SK-N-SH (cell line): ENCODE measurements around the gene GRB7. TPM values are rescaled to one million over a fixed set of nuclear protein-coding genes. Genes with fewer than 3 reads are reported as not detected.

ENCODE experiments used
- CTCF ChIA-PET: fragments of 300-600, 350-600 bp; formaldehyde crosslinking; extraction: SDS; loops from one replicate; lab custom pipeline; 2021; lab: Yijun Ruan, JAX
- POLR2A ChIA-PET: fragments of 350-600 bp; sonication (Branson Sonifier 250); formaldehyde crosslinking; extraction: SDS; loops from one replicate; lab custom pipeline; 2020; ENCODE audit warnings: antibody characterized with exemption, inconsistent platforms; lab: Yijun Ruan, JAX
- DNase-seq: peaks from one replicate; pipeline ENCODE4 v3.0.0; 2012
- H2AFZ ChIP-seq: fragments of 200-600 bp; sonication (generic); 2 replicates; pipeline ENCODE4 v1.8.1; 2016; ENCODE audit warnings: antibody characterized with exemption, mild to moderate bottlenecking, low read depth
- H3F3A ChIP-seq: fragments of 200-600 bp; sonication (generic); replicated peaks from 2 replicates; pipeline ENCODE3; 2016; ENCODE audit warnings: antibody characterized with exemption, mild to moderate bottlenecking; ENCODE audit not compliant: insufficient read depth
- H3K27ac ChIP-seq, 2 experiments: fragments of 200-500 bp in 1 of 2; fragments of 200-600 bp in 1 of 2; sonication (Bioruptor generic) in 1 of 2; sonication (generic), shearing (Covaris generic) in 1 of 2; 2 replicates each; pipeline versions ENCODE4 v1.5.1 to v1.6.1; 2014 to 2016; ENCODE audit warnings: low read depth in 2 of 2, inconsistent platforms in 1 of 2, low read length in 1 of 2, mild to moderate bottlenecking in 1 of 2, mixed read lengths in 1 of 2
- H3K27me3 ChIP-seq: fragments of 200-600 bp; sonication (generic), shearing (Covaris generic); 2 replicates; pipeline ENCODE4 v1.6.1; 2016; ENCODE audit warnings: mixed run types; ENCODE audit not compliant: insufficient read depth
- H3K36me3 ChIP-seq, 2 experiments: fragments of 200-500 bp in 1 of 2; fragments of 200-600 bp in 1 of 2; sonication (Bioruptor generic) in 1 of 2; sonication (generic) in 1 of 2; replicated peaks in 1 of 2; 2 replicates each; pipeline versions ENCODE3 to v1.5.1; 2014 to 2016; ENCODE audit warnings: low read length in 1 of 2, mild to moderate bottlenecking in 1 of 2; ENCODE audit not compliant: insufficient read depth in 2 of 2, control insufficient read depth in 1 of 2
- H3K4me1 ChIP-seq, 2 experiments: fragments of 200-500 bp in 1 of 2; fragments of 200-600 bp in 1 of 2; sonication (Bioruptor generic) in 1 of 2; sonication (generic), shearing (Covaris generic) in 1 of 2; 2 replicates each; pipeline versions ENCODE4 v1.5.1 to v1.6.1; 2014 to 2016; ENCODE audit warnings: low read depth in 1 of 2, low read length in 1 of 2, mixed run types in 1 of 2; ENCODE audit not compliant: insufficient read depth in 2 of 2, control insufficient read depth in 1 of 2
- H3K4me2 ChIP-seq: fragments of 200-600 bp; sonication (generic), shearing (Covaris generic); 2 replicates; pipeline ENCODE4 v1.6.1; 2017; ENCODE audit warnings: mixed run types
- H3K4me3 ChIP-seq, 2 experiments: fragments of 200-500 bp in 1 of 2; fragments of 200-600 bp in 1 of 2; sonication (Bioruptor generic) in 1 of 2; sonication (generic), shearing (Covaris generic) in 1 of 2; 2 replicates each; pipeline versions ENCODE4 v1.5.1 to v1.8.1; 2014 to 2016; ENCODE audit warnings: low read depth in 2 of 2, inconsistent platforms in 1 of 2, low read length in 1 of 2, mild to moderate bottlenecking in 1 of 2, mixed read lengths in 1 of 2, moderate library complexity in 1 of 2
- H3K79me2 ChIP-seq: fragments of 200-600 bp; sonication (generic); 2 replicates; pipeline ENCODE4 v1.8.1; 2017; ENCODE audit warnings: mild to moderate bottlenecking; ENCODE audit not compliant: insufficient read depth
- H3K9ac ChIP-seq: fragments of 200-600 bp; sonication (generic); 2 replicates; pipeline ENCODE4 v1.6.1; 2017; ENCODE audit warnings: mixed run types
- H3K9me2 ChIP-seq: fragments of 200-600 bp; sonication (generic); 2 replicates; pipeline ENCODE4 v1.6.1; 2017; ENCODE audit warnings: mixed run types
- H3K9me3 ChIP-seq: fragments of 200-600 bp; sonication (generic); 2 replicates; pipeline ENCODE4 v1.6.1; 2017; ENCODE audit warnings: mixed run types, mild to moderate bottlenecking, moderate library complexity
- H4K20me1 ChIP-seq: fragments of 200-600 bp; sonication (generic); 2 replicates; pipeline ENCODE4 v1.6.1; 2017; ENCODE audit warnings: mild to moderate bottlenecking, mixed run types; ENCODE audit not compliant: insufficient read depth
- CHD2 ChIP-seq: fragments of 150-350 bp; IDR thresholded peaks from 2 replicates; pipeline ENCODE4 v1.6.1; 2018; ENCODE audit warnings: low read length; ENCODE audit not compliant: partially characterized antibody
- CTCF ChIP-seq: fragments of 200-600 bp; sonication (generic); IDR thresholded peaks from 2 replicates; pipeline ENCODE4 v1.6.1; 2017; ENCODE audit warnings: antibody characterized with exemption, mild to moderate bottlenecking, moderate library complexity
- ELF1 ChIP-seq: IDR thresholded peaks from 2 replicates; pipeline ENCODE4 v1.4.0; 2012
- EZH2phosphoT487 ChIP-seq: fragments of 200-600 bp; sonication (generic); IDR thresholded peaks from 2 replicates; pipeline ENCODE4 v1.6.1; 2017; ENCODE audit warnings: low read depth, mixed run types, mild to moderate bottlenecking, antibody characterized with exemption, moderate library complexity, borderline replicate concordance
- FOXJ3 ChIP-seq: sonication (generic); formaldehyde crosslinking; IDR thresholded peaks from 2 replicates; pipeline ENCODE4 v1.5.1; 2020; ENCODE audit warnings: mild to moderate bottlenecking, missing genetic modification reagents
- GATA2 ChIP-seq: sonication (generic); formaldehyde crosslinking; IDR thresholded peaks from 2 replicates; pipeline ENCODE4 v1.5.0; 2020; ENCODE audit warnings: mild to moderate bottlenecking, missing genetic modification reagents
- IRF3 ChIP-seq: fragments of 150-350 bp; IDR thresholded peaks from 2 replicates; pipeline ENCODE4 v1.6.1; 2016; ENCODE audit warnings: mild to moderate bottlenecking, low read depth, low read length
- MEF2A ChIP-seq: IDR thresholded peaks from 2 replicates; pipeline ENCODE4 v1.4.0; 2012; ENCODE audit warnings: low read depth, borderline replicate concordance
- MXI1 ChIP-seq: IDR thresholded peaks from 2 replicates; pipeline ENCODE4 v1.6.1; 2012; ENCODE audit warnings: mild to moderate bottlenecking, low read depth, low read length, improper control_type of control experiment
- NFIC ChIP-seq: IDR thresholded peaks from 2 replicates; pipeline ENCODE4 v1.4.0; 2012; ENCODE audit warnings: borderline replicate concordance
- POLR2AphosphoS5 ChIP-seq: IDR thresholded peaks from 2 replicates; pipeline ENCODE4 v1.6.1; 2012; ENCODE audit warnings: low read depth, low read length
- RAD21 ChIP-seq: IDR thresholded peaks from 2 replicates; pipeline ENCODE4 v1.6.1; 2012; ENCODE audit warnings: mild to moderate bottlenecking, low read length
- RCOR1 ChIP-seq: fragments of 150-350 bp; IDR thresholded peaks from 2 replicates; pipeline ENCODE4 v1.6.1; 2017; ENCODE audit warnings: antibody characterized with exemption, low read length
- RFX5 ChIP-seq: IDR thresholded peaks from 2 replicates; pipeline ENCODE4 v1.6.1; 2012; ENCODE audit warnings: mild to moderate bottlenecking, improper control_type of control experiment, low read length
- TCF12 ChIP-seq: IDR thresholded peaks from 2 replicates; pipeline ENCODE4 v1.4.0; 2012
- ZBTB33 ChIP-seq: IDR thresholded peaks from 2 replicates; pipeline ENCODE4 v1.4.0; 2012; ENCODE audit warnings: low read depth, borderline replicate concordance
- WGBS: methylation state at CpG from one replicate; pipeline ENCODE4 v1.1.6; 2017; ENCODE audit warnings: low lambda C conversion rate; 5-methylcytosine and 5-hydroxymethylcytosine counted together
- polyA plus RNA-seq, 3 experiments: library from polyadenylated mRNA; depleted of rRNA; stranded (reverse); fragments of >200 nt; gene quantifications; 2 replicates each; pipeline ENCODE4 v1.2.3, GENCODE V29; 2012
- TF ChIP-seq, protein P1 (sequence below): fragments of 150-350 bp; IDR thresholded peaks from 2 replicates; pipeline ENCODE4 v1.6.1; 2017; ENCODE audit warnings: antibody characterized with exemption, low read length, low read depth, borderline replicate concordance

GRB7 gene
- polyA plus RNA-seq, 1 of the 3 experiments (the other 2 are of a cell fraction): not detected

DNA sequence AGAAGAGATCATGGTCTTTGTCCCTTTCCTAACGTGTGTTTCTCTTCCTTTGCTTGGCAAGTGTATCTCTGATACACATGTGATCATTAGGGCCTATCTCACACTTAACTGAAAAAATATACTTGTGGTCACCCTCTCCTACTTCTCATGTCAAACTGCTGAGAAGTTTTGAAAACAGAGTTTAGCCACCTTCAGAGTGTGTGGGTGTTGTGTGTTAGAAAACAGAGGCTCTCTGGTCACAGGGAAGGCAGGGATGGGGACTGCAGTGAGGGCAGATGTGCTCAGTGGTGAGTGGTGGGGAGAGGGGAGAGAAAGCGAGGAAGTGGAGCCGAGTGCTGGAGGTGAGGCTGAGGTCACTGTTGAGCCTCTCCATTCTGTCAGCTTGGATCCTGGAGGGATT lies 29.4 kb downstream of the GRB7 start:
- H3K9me3 ChIP-seq: no peaks in the 10 kb centered on the region
- peaks cover 87% of the 10 kb centered on the region for H3K27me3 ChIP-seq
- H3K4me1 ChIP-seq: no peaks in the 10 kb centered on the region
- no peak overlapping the region for H3K9ac ChIP-seq
- H3K9me2 ChIP-seq: no peaks in the 10 kb centered on the region
- H3F3A ChIP-seq: no peaks in the 10 kb centered on the region
- H3K79me2 ChIP-seq: no peaks in the 10 kb centered on the region
- no peak overlapping the region for H2AFZ ChIP-seq
- TF ChIP-seq GATA2 (CRISPR knock-in tag) (no peak), POLR2AphosphoS5 (no peak), FOXJ3 (CRISPR knock-in tag) (no peak), MXI1 (no peak), CHD2 (no peak), CTCF (no peak), NFIC (no peak), ELF1 (no peak), RFX5 (no peak), RCOR1 (no peak), TCF12 (no peak), IRF3 (no peak), ZBTB33 (no peak), RAD21 (no peak), EZH2phosphoT487 (no peak), MEF2A (no peak)
- TF ChIP-seq, protein P1, sequence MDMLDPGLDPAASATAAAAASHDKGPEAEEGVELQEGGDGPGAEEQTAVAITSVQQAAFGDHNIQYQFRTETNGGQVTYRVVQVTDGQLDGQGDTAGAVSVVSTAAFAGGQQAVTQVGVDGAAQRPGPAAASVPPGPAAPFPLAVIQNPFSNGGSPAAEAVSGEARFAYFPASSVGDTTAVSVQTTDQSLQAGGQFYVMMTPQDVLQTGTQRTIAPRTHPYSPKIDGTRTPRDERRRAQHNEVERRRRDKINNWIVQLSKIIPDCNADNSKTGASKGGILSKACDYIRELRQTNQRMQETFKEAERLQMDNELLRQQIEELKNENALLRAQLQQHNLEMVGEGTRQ: no peak
- H4K20me1 ChIP-seq: no peaks in the 10 kb centered on the region
- no peak overlapping the region for H3K4me2 ChIP-seq
- no peak for DNase-seq
- 11% methylated on average over 3 of the region's 3 CpGs for WGBS
- ChIA-PET CTCF (no interaction called here), POLR2A (no interaction called here)
- no peak overlapping the region for H3K27ac ChIP-seq
- no peak overlapping the region for H3K4me3 ChIP-seq
- H3K36me3 ChIP-seq: no peaks in the 10 kb centered on the region
